Nephron (organoid): ENCODE data around the gene TRAK1.

Experiments used
- H3K27ac Mint-ChIP-seq, 3 experiments: 2 replicates each; pipeline ENCODE4 v1.8.0; 2020; ENCODE audit warnings: mixed read lengths in 3 of 3, mild to moderate bottlenecking in 2 of 3, moderate library complexity in 1 of 3
- H3K27me3 Mint-ChIP-seq: 2 replicates; pipeline ENCODE4 v1.8.0; 2021; ENCODE audit warnings: low read depth, mild to moderate bottlenecking, moderate library complexity, mixed read lengths
- H3K36me3 Mint-ChIP-seq: 2 replicates; pipeline ENCODE4 v1.8.0; 2020; ENCODE audit warnings: low read depth, mixed read lengths
- H3K4me1 Mint-ChIP-seq: 2 replicates; pipeline ENCODE4 v1.8.0; 2020; ENCODE audit warnings: mixed read lengths
- H3K4me3 Mint-ChIP-seq, 3 experiments: 2 replicates each; pipeline ENCODE4 v1.8.0; 2020; ENCODE audit warnings: mild to moderate bottlenecking in 3 of 3, mixed read lengths in 3 of 3, moderate library complexity in 2 of 3
- H3K9me3 Mint-ChIP-seq: 2 replicates; pipeline ENCODE4 v1.8.0; 2020; ENCODE audit warnings: mixed read lengths
- TF ChIP-seq, protein P1 (sequence below), 3 experiments: fragments of 200-600 bp; sonication (generic); IDR thresholded peaks; one replicate each; pipeline ENCODE4 v1.5.0; 2021; ENCODE audit warnings: antibody characterized with exemption in 3 of 3; ENCODE audit not compliant: unreplicated experiment in 3 of 3

The TRAK1 gene

GRCh38 chr3:42056840-42057239 is 34.3 kb upstream of the TRAK1 start:
- H3K27ac Mint-ChIP-seq = no peak overlapping the region
- no peaks in the 10 kb centered on the region for H3K27me3 Mint-ChIP-seq
- H3K36me3 Mint-ChIP-seq = no peaks in the 10 kb centered on the region
- TF ChIP-seq, protein P1, sequence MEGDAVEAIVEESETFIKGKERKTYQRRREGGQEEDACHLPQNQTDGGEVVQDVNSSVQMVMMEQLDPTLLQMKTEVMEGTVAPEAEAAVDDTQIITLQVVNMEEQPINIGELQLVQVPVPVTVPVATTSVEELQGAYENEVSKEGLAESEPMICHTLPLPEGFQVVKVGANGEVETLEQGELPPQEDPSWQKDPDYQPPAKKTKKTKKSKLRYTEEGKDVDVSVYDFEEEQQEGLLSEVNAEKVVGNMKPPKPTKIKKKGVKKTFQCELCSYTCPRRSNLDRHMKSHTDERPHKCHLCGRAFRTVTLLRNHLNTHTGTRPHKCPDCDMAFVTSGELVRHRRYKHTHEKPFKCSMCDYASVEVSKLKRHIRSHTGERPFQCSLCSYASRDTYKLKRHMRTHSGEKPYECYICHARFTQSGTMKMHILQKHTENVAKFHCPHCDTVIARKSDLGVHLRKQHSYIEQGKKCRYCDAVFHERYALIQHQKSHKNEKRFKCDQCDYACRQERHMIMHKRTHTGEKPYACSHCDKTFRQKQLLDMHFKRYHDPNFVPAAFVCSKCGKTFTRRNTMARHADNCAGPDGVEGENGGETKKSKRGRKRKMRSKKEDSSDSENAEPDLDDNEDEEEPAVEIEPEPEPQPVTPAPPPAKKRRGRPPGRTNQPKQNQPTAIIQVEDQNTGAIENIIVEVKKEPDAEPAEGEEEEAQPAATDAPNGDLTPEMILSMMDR (IDR thresholded peaks at IDR 0.05; ENCODE audit: unreplicated experiment in 3 of 3) = no peak
- peaks cover 72% of the 10 kb centered on the region for H3K4me1 Mint-ChIP-seq
- no peak overlapping the region for H3K4me3 Mint-ChIP-seq
- no peaks in the 10 kb centered on the region for H3K9me3 Mint-ChIP-seq

GRCh38 chr3:42057561-42058211 is 33.5 kb upstream of the TRAK1 start:
- H3K9me3 Mint-ChIP-seq = no peaks in the 10 kb centered on the region
- no peak overlapping the region for H3K4me3 Mint-ChIP-seq
- H3K4me1 Mint-ChIP-seq = peaks cover 72% of the 10 kb centered on the region
- peak overlapping the region; percentile 15 to 82 (median 78) for H3K27ac Mint-ChIP-seq
- TF ChIP-seq, protein P1 (IDR thresholded peaks at IDR 0.05; ENCODE audit: unreplicated experiment in 3 of 3) = no peak
- no peaks in the 10 kb centered on the region for H3K36me3 Mint-ChIP-seq
- no peaks in the 10 kb centered on the region for H3K27me3 Mint-ChIP-seq

- Mint-ChIP-seq H3K27me3 (no peaks in the 10 kb centered on the region), H3K27ac (peak overlapping the region; percentile 76 to 82 (median 80)), H3K9me3 (no peaks in the 10 kb centered on the region), H3K36me3 (no peaks in the 10 kb centered on the region), H3K4me1 (peaks cover 62% of the 10 kb centered on the region), H3K4me3 (peak overlapping the region in 1 of 3 experiments; percentile 21)
- TF ChIP-seq, protein P1 (IDR thresholded peaks at IDR 0.05; ENCODE audit: unreplicated experiment in 3 of 3) = no peak
Observed at GRCh38 chr3:42061025-42061712, 30.0 kb upstream of the TRAK1 start.

DNA sequence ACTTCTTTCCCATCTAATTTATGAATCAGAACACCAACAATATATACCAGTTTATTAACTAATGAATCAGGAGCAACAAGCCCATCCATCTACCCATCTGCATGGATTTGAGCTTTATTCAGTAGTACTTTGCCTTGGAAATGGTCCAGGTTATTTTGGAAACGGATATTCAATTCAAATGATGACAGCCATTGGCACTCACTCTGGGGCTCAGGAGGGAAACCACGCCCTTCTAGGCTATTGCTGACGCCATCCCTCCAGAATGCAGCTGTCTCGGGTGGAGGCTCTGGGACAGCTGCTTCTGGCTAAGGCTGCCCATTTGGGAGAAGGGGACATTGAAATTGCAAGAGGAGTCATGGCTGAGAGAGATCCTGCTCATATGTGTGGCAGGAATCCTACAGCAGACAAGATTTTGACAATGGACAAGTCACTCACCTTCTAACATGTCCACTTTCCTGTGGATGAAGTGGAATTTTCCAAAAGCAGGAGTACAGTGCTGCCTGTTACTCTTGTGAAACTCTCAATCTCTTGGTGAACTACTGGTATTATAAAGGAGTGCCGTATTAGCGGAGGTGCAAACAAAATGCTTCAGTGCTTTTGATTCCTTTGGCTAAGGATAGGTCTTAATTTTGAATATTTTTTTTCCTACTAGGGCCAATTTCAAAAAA is 29.3 kb upstream of the TRAK1 start:
- Mint-ChIP-seq H3K36me3 (no peaks in the 10 kb centered on the region), H3K4me1 (peaks cover 67% of the 10 kb centered on the region), H3K9me3 (no peaks in the 10 kb centered on the region), H3K27ac (peak overlapping the region; percentile 76 to 82 (median 80)), H3K4me3 (peak overlapping the region in 2 of 3 experiments; percentile 1 to 21), H3K27me3 (no peaks in the 10 kb centered on the region)
- TF ChIP-seq, protein P1 (IDR thresholded peaks at IDR 0.05; ENCODE audit: unreplicated experiment in 3 of 3) = no peak

- Mint-ChIP-seq H3K27ac (peak overlapping the region; percentile 76 to 82 (median 80)), H3K4me3 (peak overlapping the region in 1 of 3 experiments; percentile 16), H3K36me3 (no peaks in the 10 kb centered on the region), H3K27me3 (no peaks in the 10 kb centered on the region), H3K4me1 (peaks cover 68% of the 10 kb centered on the region), H3K9me3 (no peaks in the 10 kb centered on the region)
- TF ChIP-seq, protein P1 (IDR thresholded peaks at IDR 0.05; ENCODE audit: unreplicated experiment in 3 of 3) = no peak
Observed at GRCh38 chr3:42062464-42062863, 28.7 kb upstream of the TRAK1 start.
